HG03442 (cell line): ENCODE measurements around the gene EDN2.

Source experiments
- ATAC-seq: cut with Tn5 transposase; IDR thresholded peaks from one replicate; pipeline ENCODE4 v1.9.1; 2021; ENCODE audit warnings: mild to moderate bottlenecking, moderate library complexity; ENCODE audit not compliant: unreplicated experiment

Gene EDN2

GRCh38 chr1:41468122-41468762 lies 16.2 kb downstream of the EDN2 start:
- no peak for ATAC-seq

GRCh38 chr1:41467673-41468072 lies 16.8 kb downstream of the EDN2 start:
- no peak for ATAC-seq

- no peak for ATAC-seq
Observed at GRCh38 chr1:41466146-41466545, 18.3 kb downstream of the EDN2 start.

GRCh38 chr1:41465741-41466140 lies 18.7 kb downstream of the EDN2 start:
- no peak for ATAC-seq

- ATAC-seq, result no peak
Observed at GRCh38 chr1:41464885-41465284, 19.6 kb downstream of the EDN2 start.

- ATAC-seq, result no peak
Observed at GRCh38 chr1:41463516-41463915, 21.0 kb downstream of the EDN2 start.

GRCh38 chr1:41462680-41463004 lies 21.8 kb downstream of the EDN2 start:
- no peak for ATAC-seq

DNA sequence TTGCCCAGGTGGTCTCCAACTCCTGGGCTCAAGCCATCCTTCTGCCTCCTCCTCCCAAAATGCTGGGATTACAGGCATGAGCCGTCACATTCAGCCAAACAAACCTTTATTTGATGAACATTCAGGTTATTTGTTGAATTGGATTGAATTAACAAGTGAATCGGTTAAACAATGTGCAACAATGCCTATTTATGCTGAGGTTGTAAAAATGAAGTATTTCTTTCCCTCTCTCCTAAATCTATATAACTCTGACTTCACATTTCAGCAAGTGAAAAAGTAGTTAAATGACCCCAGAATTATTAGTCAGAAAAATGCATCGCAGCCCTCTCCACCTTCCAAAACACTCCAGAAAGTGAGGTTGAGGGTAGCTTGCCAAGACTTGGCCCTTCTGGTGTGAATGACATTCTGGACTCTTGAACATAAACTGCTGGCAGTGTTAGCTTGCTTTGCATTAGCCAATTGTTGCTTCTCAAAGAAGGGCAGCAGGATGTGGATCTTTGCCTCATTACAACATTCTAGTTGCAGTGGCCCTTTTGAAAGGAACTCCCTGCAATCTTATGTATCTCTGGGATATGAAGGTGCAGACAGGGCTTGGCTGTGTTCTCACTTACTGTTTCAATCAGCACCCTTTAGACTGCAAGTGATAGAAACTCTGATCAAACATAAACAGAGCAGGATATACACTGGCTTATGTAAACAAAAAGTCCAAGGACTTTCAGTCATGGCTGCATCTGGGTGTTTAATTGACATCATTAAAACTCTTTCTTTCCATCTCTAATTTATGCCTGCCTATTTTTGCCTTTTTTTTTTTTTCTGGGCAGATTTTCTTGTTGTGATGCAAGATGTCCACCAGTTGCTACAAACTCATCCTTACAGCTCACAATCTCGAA lies 22.4 kb downstream of the EDN2 start:
- no peak for ATAC-seq

- ATAC-seq, result no peak
Observed at GRCh38 chr1:41456847-41457540, 27.5 kb downstream of the EDN2 start.

DNA sequence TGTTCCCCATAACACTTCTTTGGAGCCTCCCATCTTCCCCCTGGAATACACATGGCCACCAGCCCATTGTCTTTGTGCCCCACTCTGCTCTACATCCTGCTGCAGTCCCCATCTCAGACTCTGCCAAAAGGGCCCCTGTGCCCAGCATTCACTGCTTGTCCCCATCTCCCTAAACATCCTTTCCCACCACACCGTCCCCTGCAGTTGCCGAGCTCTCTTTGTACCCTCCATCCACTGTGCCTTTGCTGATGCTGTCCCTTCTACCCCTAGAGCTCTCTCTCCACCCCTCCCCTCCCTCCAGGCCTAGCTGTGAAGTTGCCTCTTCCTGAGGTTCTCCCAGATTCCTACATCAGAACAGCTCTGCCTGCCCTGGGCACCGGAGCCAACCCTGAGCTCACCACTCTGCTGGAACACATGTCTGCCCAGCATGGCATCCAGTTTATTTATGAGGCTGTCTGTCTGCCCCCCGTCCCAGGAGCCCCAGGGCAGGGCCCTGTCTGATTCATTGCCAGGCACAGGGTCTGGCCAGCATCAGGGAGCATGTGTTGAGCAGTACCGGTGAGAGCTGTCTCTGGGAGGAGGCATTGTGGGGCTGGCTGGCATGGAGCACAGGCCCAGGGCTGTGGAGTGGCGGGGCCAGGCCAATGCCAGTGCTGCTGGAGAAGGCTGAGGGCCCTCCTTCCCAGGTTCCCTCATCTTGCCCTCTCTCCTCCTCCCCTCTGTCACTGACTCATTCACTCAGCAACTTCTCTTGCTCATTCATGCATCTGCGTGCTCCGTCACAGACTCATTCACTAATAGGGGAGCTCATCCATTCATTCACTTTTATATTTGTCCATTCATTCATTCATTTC lies 28.8 kb downstream of the EDN2 start:
- ATAC-seq, result no peak

GRCh38 chr1:41454406-41454805 lies 30.1 kb downstream of the EDN2 start:
- ATAC-seq, result no peak

DNA sequence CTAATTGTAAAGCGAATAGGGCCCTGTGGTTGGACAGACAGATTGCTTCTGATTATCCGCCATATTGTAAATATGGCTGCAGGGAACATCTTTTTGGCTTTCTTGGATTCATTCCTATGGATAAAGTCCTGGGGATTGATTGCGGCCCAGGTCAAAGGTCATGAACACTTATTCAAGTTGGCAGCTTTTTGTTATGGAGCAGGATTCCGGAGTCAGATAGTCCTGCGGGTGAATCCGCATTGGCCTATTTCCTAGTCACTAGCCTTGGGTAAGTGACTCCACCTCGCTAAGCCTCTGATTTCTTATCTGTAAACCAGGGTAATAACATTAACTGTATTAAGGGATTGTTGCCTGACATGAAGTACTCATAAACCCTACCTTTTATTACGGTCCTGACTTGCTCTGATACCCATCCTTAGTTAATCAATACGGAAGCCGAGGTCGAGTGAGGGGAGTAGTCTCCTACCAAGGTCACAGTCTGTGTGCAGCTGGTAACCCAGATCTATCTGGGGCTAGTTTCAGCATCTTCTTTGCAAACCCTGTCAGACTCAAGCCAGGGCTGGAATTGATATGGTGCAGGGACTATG lies 31.7 kb downstream of the EDN2 start:
- ATAC-seq, result no peak

GRCh38 chr1:41450747-41451285 lies 33.7 kb downstream of the EDN2 start:
- no peak for ATAC-seq

DNA sequence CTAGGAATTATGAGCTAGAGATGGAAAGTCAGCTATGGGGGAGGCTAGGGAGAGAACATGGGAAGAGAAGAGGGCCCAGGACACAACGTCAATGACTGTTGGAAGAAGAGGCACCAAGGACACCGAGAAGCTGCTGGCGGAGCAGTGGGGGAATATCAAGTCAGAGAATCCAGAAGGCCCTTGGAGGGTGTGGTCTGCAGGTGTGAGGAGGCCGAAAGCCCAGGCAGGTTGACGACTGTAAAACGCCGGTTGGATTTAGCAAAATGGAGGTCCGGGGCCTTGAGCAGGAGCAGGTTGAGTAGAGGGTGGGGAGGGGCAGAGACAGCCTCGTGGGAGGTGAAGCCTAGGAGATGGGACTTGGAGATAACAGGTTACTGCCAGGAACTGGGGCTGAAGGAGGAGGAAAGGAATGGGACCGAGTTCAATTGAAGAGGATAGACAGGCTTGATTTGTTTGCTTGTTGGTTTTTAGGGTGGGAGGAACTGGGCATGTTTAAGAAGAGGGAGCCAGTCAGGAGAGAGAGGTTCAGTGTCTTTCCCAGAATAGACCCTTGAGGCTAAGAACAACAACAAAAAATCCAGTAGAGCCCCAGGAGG lies 35.1 kb downstream of the EDN2 start:
- no peak for ATAC-seq

GRCh38 chr1:41448821-41449220 lies 35.7 kb downstream of the EDN2 start:
- ATAC-seq, result no peak

- ATAC-seq, result no peak
Observed at GRCh38 chr1:41447995-41448770, 36.3 kb downstream of the EDN2 start.

DNA sequence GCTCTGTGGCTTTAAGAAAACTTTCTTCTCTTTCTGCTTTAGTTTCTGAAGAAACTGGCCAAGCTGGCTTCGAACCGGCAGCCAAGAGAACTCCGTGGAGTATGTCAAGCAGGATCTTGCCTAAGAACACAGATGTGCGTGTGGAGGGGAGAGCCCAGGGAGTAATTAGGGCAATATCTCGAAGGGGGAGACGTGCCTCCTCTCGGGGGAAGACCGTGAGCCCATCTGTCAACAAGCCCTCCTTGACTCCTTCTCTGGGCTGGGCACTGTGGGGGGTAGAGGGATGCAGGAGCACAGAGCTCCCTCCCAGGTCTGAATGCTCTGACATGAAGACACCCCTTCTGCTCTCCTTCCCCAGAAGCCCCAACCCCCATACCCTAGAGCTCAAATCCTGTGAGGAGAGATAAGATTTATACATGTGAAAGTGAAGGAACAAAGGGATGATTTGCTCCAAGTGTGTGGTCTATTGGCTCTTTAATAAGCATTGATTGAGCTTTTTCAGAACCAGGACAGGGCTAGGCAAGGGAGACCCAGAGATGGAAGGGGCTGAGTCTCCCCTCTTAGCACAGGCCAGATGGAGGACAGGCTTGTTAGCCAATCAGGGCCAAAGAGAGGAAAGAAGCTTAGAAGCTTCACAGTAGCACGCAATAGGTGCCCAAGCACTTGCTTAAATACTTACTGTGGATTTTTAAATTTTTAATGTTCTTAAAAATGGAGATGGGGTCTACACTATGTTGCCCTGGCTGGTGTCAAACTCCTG lies 37.5 kb downstream of the EDN2 start:
- no peak for ATAC-seq

DNA sequence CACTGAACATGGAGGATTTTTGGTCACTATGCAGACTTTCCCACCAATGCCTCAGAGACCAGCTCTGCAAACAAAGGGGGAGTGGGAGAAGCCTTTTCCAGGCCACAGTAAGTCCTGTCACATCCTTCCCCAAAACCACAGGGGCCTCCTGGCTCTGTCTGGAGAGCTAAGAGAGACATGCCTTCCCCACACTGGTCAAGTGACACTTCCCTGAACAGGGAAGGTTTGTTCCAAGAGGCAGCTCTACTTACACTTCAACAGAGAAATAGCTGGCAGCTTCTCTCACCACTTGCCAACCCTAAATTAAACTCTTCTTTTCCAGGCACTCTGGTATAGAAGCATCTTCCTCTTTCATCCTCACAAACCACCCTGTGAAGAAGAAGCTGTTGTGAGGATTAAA lies 39.7 kb downstream of the EDN2 start:
- no peak for ATAC-seq

- no peak for ATAC-seq
Observed at GRCh38 chr1:41444246-41444645, 40.2 kb downstream of the EDN2 start.
